Measurements from ENCODE around the gene TPRA1. TPM values are rescaled to one million over a fixed set of nuclear protein-coding genes. Genes with fewer than 3 reads are reported as not detected.

TPRA1 gene
- total and polyA plus RNA-seq, 9 of the 15 experiments (the other 6 are each of a cell fraction or from before 2014, with no cell fraction given) = 0.66 to 21.5 (median 11.1) TPM

DNA sequence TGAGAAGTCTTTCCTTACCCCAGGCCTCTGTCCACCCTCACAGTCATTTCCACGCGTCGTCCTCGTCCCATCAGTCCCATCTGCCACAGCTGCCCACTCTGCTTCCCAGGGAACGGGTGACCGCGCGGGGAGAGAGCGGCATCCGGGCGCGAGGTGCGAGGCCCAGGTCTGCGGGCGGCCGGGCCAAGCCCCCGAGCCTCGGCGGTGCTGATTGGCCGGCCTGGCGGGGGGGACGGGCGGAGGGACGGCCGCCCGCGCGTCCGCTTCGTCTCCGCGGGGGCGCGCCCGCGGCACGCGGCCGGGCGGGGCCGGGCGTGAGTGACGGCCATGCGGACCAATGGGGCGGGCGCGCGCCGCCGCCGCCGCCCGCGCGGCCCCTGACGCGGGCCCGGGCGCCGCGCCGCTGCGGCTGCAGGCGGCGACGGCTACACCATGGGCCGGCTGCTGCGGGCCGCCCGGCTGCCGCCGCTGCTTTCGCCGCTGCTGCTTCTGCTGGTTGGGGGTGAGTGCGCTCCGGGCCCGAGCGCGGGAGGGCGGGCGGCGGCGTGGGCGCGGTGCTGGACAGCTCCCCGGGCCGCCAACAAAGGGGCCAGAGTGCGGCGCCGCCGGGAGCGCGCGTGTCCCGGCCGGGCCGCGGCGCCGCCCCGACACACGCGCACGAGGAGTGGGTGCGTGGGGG lies 38.4 kb upstream of the TPRA1 start, which contains the start of gene PODXL2 (continued):
- TF ChIP-seq, protein P1, sequence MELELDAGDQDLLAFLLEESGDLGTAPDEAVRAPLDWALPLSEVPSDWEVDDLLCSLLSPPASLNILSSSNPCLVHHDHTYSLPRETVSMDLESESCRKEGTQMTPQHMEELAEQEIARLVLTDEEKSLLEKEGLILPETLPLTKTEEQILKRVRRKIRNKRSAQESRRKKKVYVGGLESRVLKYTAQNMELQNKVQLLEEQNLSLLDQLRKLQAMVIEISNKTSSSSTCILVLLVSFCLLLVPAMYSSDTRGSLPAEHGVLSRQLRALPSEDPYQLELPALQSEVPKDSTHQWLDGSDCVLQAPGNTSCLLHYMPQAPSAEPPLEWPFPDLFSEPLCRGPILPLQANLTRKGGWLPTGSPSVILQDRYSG (tag; conservative IDR thresholded peaks at IDR 0.05; ENCODE audit: low read depth) = no peak
- TF ChIP-seq ADNP (tag; IDR thresholded peaks at IDR 0.05) = no peak
- no peak for TF ChIP-seq SRF (CRISPR knock-in tag; IDR thresholded peaks at IDR 0.05)
- peak; percentile 73 for TF ChIP-seq ZNF431 (CRISPR knock-in tag; IDR thresholded peaks at IDR 0.05)
- no peak for TF ChIP-seq PTBP1 (IDR thresholded peaks at IDR 0.05; ENCODE audit: low read depth, low read length)
- no peak for TF ChIP-seq KLF1 (tag; IDR thresholded peaks at IDR 0.05)
- TF ChIP-seq, protein P2, sequence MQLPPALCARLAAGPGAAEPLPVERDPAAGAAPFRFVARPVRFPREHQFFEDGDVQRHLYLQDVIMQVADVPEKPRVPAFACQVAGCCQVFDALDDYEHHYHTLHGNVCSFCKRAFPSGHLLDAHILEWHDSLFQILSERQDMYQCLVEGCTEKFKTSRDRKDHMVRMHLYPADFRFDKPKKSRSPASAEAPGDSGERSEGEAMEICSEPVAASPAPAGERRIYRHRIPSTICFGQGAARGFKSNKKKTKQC (CRISPR knock-in tag; IDR thresholded peaks at IDR 0.05) = peak; percentile 48
- no peak for TF ChIP-seq NBN (IDR thresholded peaks at IDR 0.05; ENCODE audit: low read depth)
- no peak for TF ChIP-seq PRPF4 (IDR thresholded peaks at IDR 0.05; ENCODE audit: insufficient read depth, low read depth, low read length, poor library complexity, severe bottlenecking)
- no peak for TF ChIP-seq HDAC6 (IDR thresholded peaks at IDR 0.05; ENCODE audit: low read depth, low read length)
- TF ChIP-seq NCOR1 (IDR thresholded peaks at IDR 0.05) = no peak
- no peak for TF ChIP-seq ERF (CRISPR knock-in tag; IDR thresholded peaks at IDR 0.05)
- TF ChIP-seq TRIM28 (IDR thresholded peaks at IDR 0.05) = no peak
- TF ChIP-seq SFPQ (IDR thresholded peaks at IDR 0.05; ENCODE audit: low read depth, low read length) = no peak
- TF ChIP-seq NCOA1 (IDR thresholded peaks at IDR 0.05; ENCODE audit: low read depth) = no peak
- TF ChIP-seq ZNF584 (CRISPR knock-in tag; IDR thresholded peaks at IDR 0.05; ENCODE audit: low read depth) = no peak
- TF ChIP-seq TEAD1 (CRISPR knock-in tag; IDR thresholded peaks at IDR 0.05) = no peak
- TF ChIP-seq ZNF282 (CRISPR knock-in tag; IDR thresholded peaks at IDR 0.05) = 0 out of 2 replicates have a peak, but pooled peaks have one; percentile 42
- TF ChIP-seq KLF13 (tag; IDR thresholded peaks at IDR 0.05; ENCODE audit: borderline replicate concordance, low read depth) = no peak
- TF ChIP-seq NELFE (IDR thresholded peaks at IDR 0.05; ENCODE audit: insufficient read depth, insufficient read length) = no peak
- peak in 1 of 2 experiments; percentile 58; a peak in 1 of 4 replicates for TF ChIP-seq ZNF639 (CRISPR knock-in tag; conservative IDR thresholded peaks at IDR 0.05 in 1 of 2, IDR thresholded peaks at IDR 0.05 in 1 of 2)
- peak; percentile 74 for TF ChIP-seq POLR2G (IDR thresholded peaks at IDR 0.05; ENCODE audit: low read depth, low read length)
- no peak for TF ChIP-seq ZFP30 (CRISPR knock-in tag; IDR thresholded peaks at IDR 0.05; ENCODE audit: borderline replicate concordance)
